ENCODE data around the gene CAND2. TPM values are rescaled to one million over a fixed set of nuclear protein-coding genes. Genes with fewer than 3 reads are reported as not detected.
A peak's percentile ranks its signal among the peaks of the same experiment; 100 is the strongest.

Gene CAND2
- total RNA-seq, 2 experiments from 2014 or later: 2.1 to 2.2 TPM

DNA sequence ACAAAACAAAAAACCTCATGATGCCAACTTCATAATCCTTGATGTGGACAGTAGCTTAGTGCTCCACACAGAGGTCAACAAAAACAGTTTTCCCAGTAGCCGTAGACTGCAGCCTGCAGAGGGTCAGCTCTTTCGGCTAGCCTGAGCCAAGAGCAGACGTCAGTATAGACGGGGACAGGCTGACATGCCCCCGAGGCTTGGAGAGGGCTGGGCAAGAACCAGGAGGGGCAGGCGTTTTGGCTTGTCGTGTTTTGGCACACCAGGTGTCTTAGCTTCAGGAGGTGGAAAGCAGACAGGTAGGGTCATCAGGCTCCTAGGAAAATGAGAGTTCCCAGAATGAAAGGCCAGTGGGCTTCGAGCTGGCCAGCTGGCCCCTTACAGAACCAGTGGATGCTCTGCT is 21.8 kb downstream of the CAND2 start:
- CTCF ChIA-PET: interaction anchor here (0.5 to 1.2 kb wide), 6 partner anchors 8 to 536 kb away, joined by 3 to 4 read pairs (median 4); no protein-coding TSS in a partner anchor
- H3K27ac Mint-ChIP-seq: no peak overlapping the region
- H3K9me3 Mint-ChIP-seq (ENCODE audit: low read depth): no peaks in the 10 kb centered on the region
- no peaks in the 10 kb centered on the region for H3K27me3 Mint-ChIP-seq
- DNase-seq (no peak), ATAC-seq (no peak)
- POLR2A ChIA-PET: interaction anchor here (1.4 kb wide), 1 partner anchor 8 kb away, joined by 3 read pairs; no protein-coding TSS in a partner anchor
- no peaks in the 10 kb centered on the region for H3K4me1 Mint-ChIP-seq
- no peak overlapping the region for H3K4me3 Mint-ChIP-seq
- H3K36me3 Mint-ChIP-seq (ENCODE audit: low read depth): no peaks in the 10 kb centered on the region
- intact Hi-C loops (cut with DNase I, micrococcal nuclease): no loop called here

DNA sequence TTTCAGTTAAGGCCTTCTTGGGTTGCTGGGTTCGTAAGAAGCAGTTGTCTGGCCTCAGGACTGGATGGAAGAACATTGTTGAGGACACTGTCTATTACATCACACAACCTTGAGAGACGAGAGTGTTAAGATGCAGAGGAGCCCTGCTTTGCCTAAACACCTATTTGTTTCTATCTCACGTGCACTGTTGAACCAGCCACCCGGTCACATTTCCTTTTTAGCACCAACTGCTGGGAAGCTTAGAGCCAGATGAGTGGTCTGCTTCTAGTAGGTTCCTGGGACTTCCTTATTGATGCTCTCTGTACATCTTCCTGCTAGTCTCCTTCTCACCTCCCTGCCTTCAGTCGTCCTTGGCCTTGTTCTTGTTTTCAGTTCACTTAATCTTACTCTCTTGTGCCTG is 22.3 kb downstream of the CAND2 start:
- intact Hi-C loops (cut with DNase I, micrococcal nuclease): no loop called here
- Mint-ChIP-seq H3K4me3 (no peak overlapping the region), H3K4me1 (no peaks in the 10 kb centered on the region)

DNA sequence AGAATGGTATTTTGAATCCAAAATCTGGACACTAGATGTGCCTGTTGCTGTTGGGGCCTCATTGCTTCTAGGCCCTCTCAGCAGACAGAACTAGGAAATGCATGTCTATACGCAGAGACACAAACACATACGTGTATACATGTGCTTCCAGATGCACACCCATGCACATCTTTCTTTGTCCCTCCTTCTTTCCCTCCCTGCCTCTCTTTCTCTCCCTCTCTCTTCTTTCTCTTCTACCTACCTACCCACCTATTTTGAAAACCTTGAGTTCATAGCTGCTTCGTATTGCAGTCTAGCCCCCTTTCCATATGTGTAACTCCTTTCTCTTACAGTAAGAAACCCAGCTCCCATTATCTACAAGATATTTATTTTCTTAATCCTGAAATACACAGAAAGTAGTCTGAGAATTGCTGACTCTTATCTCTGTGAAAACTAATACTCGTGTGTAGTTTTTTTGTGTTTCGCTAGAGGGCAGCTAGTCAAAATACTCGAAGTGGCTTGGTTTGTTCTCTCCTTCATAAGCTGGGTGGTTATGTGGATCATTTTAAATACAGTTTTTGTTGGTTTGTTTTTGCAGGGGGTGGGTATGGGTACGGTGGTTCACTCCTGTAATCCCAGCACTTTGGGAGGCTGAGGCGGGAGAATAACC is 26.4 kb downstream of the CAND2 start:
- H3K4me1 Mint-ChIP-seq: no peaks in the 10 kb centered on the region
- H3K36me3 Mint-ChIP-seq (ENCODE audit: low read depth): no peaks in the 10 kb centered on the region
- CTCF ChIA-PET: interaction anchor here (0.8 to 1.2 kb wide), 7 partner anchors 9 to 69 kb away, joined by 3 to 8 read pairs (median 4); partner anchors contain the start of gene RPL32
- no peaks in the 10 kb centered on the region for H3K27me3 Mint-ChIP-seq
- DNase-seq: no peak
- intact Hi-C loops (cut with DNase I, micrococcal nuclease): no loop called here
- H3K4me3 Mint-ChIP-seq: no peak overlapping the region
- ATAC-seq: no peak
- H3K9me3 Mint-ChIP-seq (ENCODE audit: low read depth): no peaks in the 10 kb centered on the region
- POLR2A ChIA-PET: interaction anchor here (1.3 kb wide), 1 partner anchor 13 kb away, joined by 3 read pairs; no protein-coding TSS in a partner anchor
- peak overlapping the region; percentile 13 for H3K27ac Mint-ChIP-seq

More for the DNA sequence above, 22.3 kb downstream of the CAND2 start:
- CTCF ChIA-PET: interaction anchor here (0.5 to 1.1 kb wide), 4 partner anchors 8 to 535 kb away, joined by 3 to 4 read pairs (median 4); no protein-coding TSS in a partner anchor
- no peak for DNase-seq
- Mint-ChIP-seq H3K27ac (no peak overlapping the region), H3K9me3 (ENCODE audit: low read depth) (no peaks in the 10 kb centered on the region), H3K27me3 (no peaks in the 10 kb centered on the region), H3K36me3 (ENCODE audit: low read depth) (no peaks in the 10 kb centered on the region)
- POLR2A ChIA-PET: interaction anchor here (1.4 kb wide), 1 partner anchor 9 kb away, joined by 3 read pairs; no protein-coding TSS in a partner anchor
- ATAC-seq: no peak

DNA sequence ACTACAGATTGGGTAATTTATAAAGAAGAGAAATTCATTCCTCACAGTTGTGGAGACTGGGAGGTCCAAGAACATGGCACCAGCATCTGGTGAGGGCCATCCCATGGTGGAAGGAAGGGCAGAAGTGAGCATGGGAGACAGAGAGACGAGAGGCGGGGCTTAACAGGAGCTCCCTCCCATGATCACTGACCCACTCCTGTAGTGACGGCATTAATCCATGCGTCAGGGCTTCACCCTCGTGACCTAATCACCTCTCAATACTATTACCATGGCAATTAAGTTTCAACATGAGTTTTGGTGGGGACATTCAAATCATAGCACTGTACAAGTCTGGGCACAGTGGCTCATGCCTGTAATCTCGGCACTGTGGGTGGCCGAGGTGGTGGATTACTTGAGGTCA is 27.8 kb downstream of the CAND2 start:
- no peaks in the 10 kb centered on the region for H3K36me3 Mint-ChIP-seq (ENCODE audit: low read depth)
- H3K27ac Mint-ChIP-seq: no peak overlapping the region
- no peaks in the 10 kb centered on the region for H3K4me1 Mint-ChIP-seq
- CTCF ChIA-PET: no interaction called here
- POLR2A ChIA-PET: no interaction called here
- intact Hi-C loops (cut with DNase I, micrococcal nuclease): no loop called here
- no peaks in the 10 kb centered on the region for H3K27me3 Mint-ChIP-seq
- DNase-seq (no peak), ATAC-seq (no peak)
- H3K4me3 Mint-ChIP-seq: no peak overlapping the region
- no peaks in the 10 kb centered on the region for H3K9me3 Mint-ChIP-seq (ENCODE audit: low read depth)

DNA sequence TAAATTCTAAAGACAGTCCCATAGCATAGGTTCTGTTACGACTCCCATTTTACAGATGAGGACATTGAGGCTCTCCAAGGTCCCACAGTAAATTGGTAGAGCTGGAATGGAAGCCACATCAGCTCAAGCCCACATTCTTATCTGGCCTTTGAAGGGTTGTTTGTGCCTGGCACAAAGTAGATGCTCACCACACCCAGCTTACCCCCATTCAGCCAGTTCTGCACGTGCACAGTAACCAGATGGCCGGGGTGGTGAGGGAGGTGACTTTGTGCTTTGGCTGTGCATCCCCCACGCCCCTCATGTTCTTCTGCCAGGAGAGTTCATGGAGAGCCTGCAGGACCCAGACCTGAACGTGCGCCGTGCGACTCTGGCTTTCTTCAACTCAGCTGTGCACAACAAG is 28.7 kb downstream of the CAND2 start:
- POLR2A ChIA-PET: no interaction called here
- CTCF ChIA-PET: no interaction called here
- ATAC-seq: no peak

DNA sequence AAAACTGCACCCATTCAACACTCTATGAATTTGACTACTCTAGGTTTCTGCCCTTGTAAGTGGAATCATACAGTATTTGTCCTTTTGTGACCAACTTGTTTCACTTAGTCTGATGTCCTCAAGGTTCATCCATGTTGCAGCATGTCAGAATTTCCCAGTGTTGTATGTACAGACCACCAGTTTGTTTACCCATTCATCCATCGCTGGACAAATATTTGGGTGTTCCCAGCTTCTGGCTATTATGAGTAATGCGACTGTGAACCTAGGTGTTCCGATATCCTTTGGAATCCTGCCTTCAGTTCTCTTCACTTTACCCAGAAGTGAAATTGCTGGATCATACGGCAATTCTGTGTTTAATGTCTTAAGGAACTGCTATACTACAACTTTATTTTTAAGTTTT is 32.3 kb downstream of the CAND2 start:
- ATAC-seq: no peak
- ChIA-PET CTCF (no interaction called here), POLR2A (no interaction called here)
- no peaks in the 10 kb centered on the region for H3K4me1 Mint-ChIP-seq
- no peak overlapping the region for H3K4me3 Mint-ChIP-seq
- peaks cover 19% of the 10 kb centered on the region for H3K36me3 Mint-ChIP-seq (ENCODE audit: low read depth)
- no peak overlapping the region for H3K27ac Mint-ChIP-seq
- H3K27me3 Mint-ChIP-seq: no peaks in the 10 kb centered on the region
- DNase-seq: no peak
- no peaks in the 10 kb centered on the region for H3K9me3 Mint-ChIP-seq (ENCODE audit: low read depth)
- intact Hi-C loops (cut with DNase I, micrococcal nuclease): no loop called here

More for the DNA sequence above, 28.7 kb downstream of the CAND2 start:
- no peaks in the 10 kb centered on the region for H3K9me3 Mint-ChIP-seq (ENCODE audit: low read depth)
- H3K27me3 Mint-ChIP-seq: no peaks in the 10 kb centered on the region
- no peak overlapping the region for H3K4me3 Mint-ChIP-seq
- no peak overlapping the region for H3K27ac Mint-ChIP-seq
- DNase-seq: no peak
- no peaks in the 10 kb centered on the region for H3K4me1 Mint-ChIP-seq
- intact Hi-C loops (cut with DNase I, micrococcal nuclease): no loop called here
- no peaks in the 10 kb centered on the region for H3K36me3 Mint-ChIP-seq (ENCODE audit: low read depth)

DNA sequence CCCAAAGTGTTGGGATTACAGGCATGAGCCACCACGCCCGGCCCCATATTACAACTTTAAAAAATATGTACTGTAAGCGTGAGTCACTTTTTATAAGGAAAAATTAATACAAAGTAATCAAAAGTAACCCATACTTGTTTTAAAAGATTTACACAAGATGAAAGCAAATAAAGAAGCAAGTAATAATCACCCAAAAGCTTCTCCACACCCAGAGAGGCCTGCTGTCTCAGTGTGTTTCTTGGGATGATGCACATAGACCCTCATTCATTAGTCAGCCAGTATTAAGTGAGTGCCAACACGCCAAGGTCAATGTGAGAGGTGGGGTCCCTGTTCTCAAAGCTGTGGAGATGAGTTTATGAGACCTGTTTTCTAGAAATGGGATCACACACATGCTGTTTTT is 32.9 kb downstream of the CAND2 start:
- ChIA-PET CTCF (no interaction called here), POLR2A (no interaction called here)
- Mint-ChIP-seq H3K4me1 (no peaks in the 10 kb centered on the region), H3K4me3 (no peak overlapping the region), H3K27ac (no peak overlapping the region), H3K27me3 (no peaks in the 10 kb centered on the region), H3K9me3 (ENCODE audit: low read depth) (no peaks in the 10 kb centered on the region), H3K36me3 (ENCODE audit: low read depth) (peaks cover 25% of the 10 kb centered on the region)
- intact Hi-C loops (cut with DNase I, micrococcal nuclease): no loop called here
- ATAC-seq (no peak), DNase-seq (no peak)

DNA sequence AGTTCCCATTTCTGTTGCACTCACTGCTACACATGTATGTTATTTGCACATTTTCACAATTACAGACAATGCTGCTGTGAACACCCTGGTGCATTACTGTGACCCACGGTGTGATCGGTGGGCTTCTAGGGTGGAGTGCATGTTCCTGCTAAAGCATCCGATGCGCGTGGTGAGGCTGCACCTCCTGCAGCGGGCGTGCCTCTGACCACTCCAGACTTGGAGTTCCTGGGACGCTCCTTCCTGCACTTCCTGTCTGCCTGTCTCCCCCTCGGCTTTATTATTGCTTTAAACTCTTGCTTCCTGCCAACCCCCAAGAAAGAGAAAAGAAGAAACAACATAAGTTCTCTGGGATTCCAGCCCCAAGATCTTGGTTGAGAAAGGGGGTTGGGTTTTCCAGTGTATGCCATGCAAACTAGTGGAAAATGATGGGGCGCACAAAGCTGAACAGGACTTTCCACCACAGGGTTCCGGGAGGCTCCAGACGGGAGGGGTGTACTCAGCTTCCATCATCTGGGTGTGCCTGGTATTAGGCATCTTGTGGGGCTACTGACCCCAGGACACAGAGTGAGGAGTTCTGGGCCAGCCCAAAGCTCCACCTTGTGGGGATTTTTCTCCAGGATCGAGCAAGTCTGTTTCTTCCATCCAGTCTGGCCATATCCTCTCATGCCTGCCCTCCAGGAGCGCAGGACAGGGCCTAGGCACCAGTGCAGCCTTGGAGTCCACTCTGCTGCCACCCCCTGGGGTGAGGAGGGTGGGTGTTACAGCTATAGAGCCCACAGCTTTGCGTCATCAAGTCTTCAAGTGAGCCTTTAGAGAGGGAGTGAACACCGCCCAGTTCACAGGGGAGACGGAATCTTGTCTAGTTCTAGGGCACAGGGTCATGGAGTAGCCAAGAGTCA is 33.7 kb downstream of the CAND2 start:
- intact Hi-C loops (cut with DNase I, micrococcal nuclease): loop anchor here in 1 of 2 experiments (10.0 kb wide), 1 partner anchor 625 kb away; no protein-coding TSS in a partner anchor
- H3K27ac Mint-ChIP-seq: no peak overlapping the region
- no peak for DNase-seq
- POLR2A ChIA-PET: interaction anchor here (4.2 kb wide), 1 partner anchor 11 kb away, joined by 26 read pairs; the partner anchor contains the start of gene RPL32
- ATAC-seq: no peak
- H3K4me1 Mint-ChIP-seq: no peaks in the 10 kb centered on the region
- H3K36me3 Mint-ChIP-seq (ENCODE audit: low read depth): peaks cover 33% of the 10 kb centered on the region
- no peaks in the 10 kb centered on the region for H3K9me3 Mint-ChIP-seq (ENCODE audit: low read depth)
- no peak overlapping the region for H3K4me3 Mint-ChIP-seq
- H3K27me3 Mint-ChIP-seq: no peaks in the 10 kb centered on the region
- CTCF ChIA-PET: interaction anchor here (0.6 to 3.7 kb wide), 4 partner anchors 11 to 119 kb away, joined by 3 to 22 read pairs (median 3); partner anchors contain the start of gene RPL32

DNA sequence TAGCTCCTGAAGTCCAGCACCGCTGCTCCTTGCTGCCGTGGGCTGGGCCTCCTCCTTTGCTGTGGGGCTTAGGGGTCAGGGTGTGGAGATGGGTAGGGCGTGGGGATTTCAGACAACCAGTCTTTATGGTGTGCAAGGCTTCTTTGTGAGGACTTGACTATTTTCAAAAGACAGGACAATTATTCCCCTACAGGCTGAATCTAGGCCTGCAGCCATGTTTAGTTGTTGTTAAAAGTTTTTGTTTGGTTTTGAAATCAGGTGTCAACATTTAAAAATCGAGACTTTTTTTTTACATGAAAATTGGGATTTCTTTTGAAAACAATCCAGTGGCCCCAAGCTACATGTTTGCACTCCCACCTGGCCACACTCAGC is 34.3 kb downstream of the CAND2 start:
- H3K27me3 Mint-ChIP-seq: no peaks in the 10 kb centered on the region
- ATAC-seq: no peak
- no peak for DNase-seq
- no peaks in the 10 kb centered on the region for H3K9me3 Mint-ChIP-seq (ENCODE audit: low read depth)
- intact Hi-C loops (cut with DNase I, micrococcal nuclease): loop anchor here in 1 of 2 experiments (10.0 kb wide), 1 partner anchor 624 kb away; no protein-coding TSS in a partner anchor
- H3K4me1 Mint-ChIP-seq: no peaks in the 10 kb centered on the region
- H3K36me3 Mint-ChIP-seq (ENCODE audit: low read depth): peaks cover 38% of the 10 kb centered on the region
- ChIA-PET POLR2A (interaction anchor here (4.2 kb wide), 1 partner anchor 10 kb away, joined by 26 read pairs; the partner anchor contains the start of gene RPL32), CTCF (interaction anchor here (1.0 to 3.7 kb wide), 2 partner anchors 11 to 21 kb away, joined by 3 to 22 read pairs; partner anchors contain the start of gene RPL32)
- H3K27ac Mint-ChIP-seq: no peak overlapping the region
- H3K4me3 Mint-ChIP-seq: no peak overlapping the region

DNA sequence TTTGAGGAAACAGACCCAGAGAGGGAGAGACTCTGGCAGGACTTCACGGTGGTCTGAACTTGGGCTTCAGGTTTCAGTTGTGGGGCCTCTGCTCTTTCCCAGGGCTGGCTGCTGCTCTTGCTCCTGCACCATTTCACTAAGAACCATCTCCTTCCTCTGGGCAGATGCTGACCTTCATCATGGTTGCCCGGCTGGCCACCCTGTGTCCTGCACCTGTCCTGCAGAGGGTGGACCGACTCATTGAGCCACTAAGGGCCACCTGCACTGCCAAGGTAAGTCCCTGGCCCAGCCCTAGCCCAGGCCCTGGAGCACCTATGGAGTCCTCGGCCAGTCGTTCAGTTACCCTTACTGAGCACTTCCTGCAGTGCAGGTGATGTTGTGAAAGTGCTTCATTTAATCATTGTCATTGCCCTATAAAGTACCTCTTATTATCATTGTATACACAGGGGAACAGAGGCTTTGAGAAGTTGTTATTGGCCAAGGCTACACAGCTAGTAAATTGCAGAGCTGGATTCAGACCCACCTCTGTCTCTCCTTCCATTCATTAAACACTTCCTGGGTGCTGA is 34.9 kb downstream of the CAND2 start:
- POLR2A ChIA-PET: interaction anchor here (1.1 to 4.2 kb wide), 3 partner anchors 9 to 22 kb away, joined by 4 to 26 read pairs (median 24); partner anchors contain the start of gene RPL32
- CTCF ChIA-PET: interaction anchor here (1.2 to 3.7 kb wide), 2 partner anchors 10 to 60 kb away, joined by 4 to 22 read pairs; partner anchors contain the start of gene RPL32
- H3K27ac Mint-ChIP-seq: no peak overlapping the region

More for the DNA sequence above, 34.9 kb downstream of the CAND2 start:
- no peaks in the 10 kb centered on the region for H3K9me3 Mint-ChIP-seq (ENCODE audit: low read depth)
- no peak for DNase-seq
- H3K36me3 Mint-ChIP-seq (ENCODE audit: low read depth): peaks cover 44% of the 10 kb centered on the region
- ATAC-seq: no peak
- no peaks in the 10 kb centered on the region for H3K4me1 Mint-ChIP-seq
- intact Hi-C loops (cut with DNase I, micrococcal nuclease): loop anchor here in 1 of 2 experiments (10.0 kb wide), 1 partner anchor 623 kb away; no protein-coding TSS in a partner anchor
- no peaks in the 10 kb centered on the region for H3K27me3 Mint-ChIP-seq
- no peak overlapping the region for H3K4me3 Mint-ChIP-seq
